K562 (cell line): ENCODE data around the gene CEP192. TPM values are rescaled to one million over a fixed set of nuclear protein-coding genes. Genes with fewer than 3 reads are reported as not detected.

Source experiments
- ATAC-seq: fragments of 200-7000 bp; cut with Tn5 transposase; 3 replicates; pipeline ENCODE4 v1.9.1; 2020; ENCODE audit warnings: moderate library complexity
- BruUV-seq: library from RNA; stranded (reverse); fragments of 400-500 nt; replicated peaks from 2 replicates; lab custom pipeline; 2021; lab: Mats Ljungman, UMichigan
- CTCF ChIA-PET: fragments of 300-600 bp; formaldehyde crosslinking; extraction: SDS; loops from one replicate; lab custom pipeline; 2021; ENCODE audit warnings: low intra/inter-chr PET ratio; lab: Yijun Ruan, JAX
- POLR2A ChIA-PET: fragments of 300-600, 350-650 bp; sonication (Branson Sonifier 250); formaldehyde crosslinking; extraction: SDS; loops from one replicate; lab custom pipeline; 2021; ENCODE audit warnings: antibody characterized with exemption, inconsistent platforms; lab: Yijun Ruan, JAX
- DNase-seq, 4 experiments: peaks; one replicate each; pipeline versions ENCODE4 v3.0.0 to v3.0.0-alpha.2; 2011 to 2018; ENCODE audit warnings: low spot score in 3 of 4, mixed read lengths in 3 of 4; ENCODE audit errors: extremely low read depth in 1 of 4
- FAIRE-seq: peaks from 2 replicates; lab custom pipeline; 2011; peaks lifted over from hg19 to GRCh38; lab: Jason Lieb, UNC
- H2AFZ ChIP-seq: 2 replicates; pipeline ENCODE4 v1.6.0; 2011; ENCODE audit warnings: low read depth, low read length, control low read depth, inconsistent platforms
- H3K27ac ChIP-seq: fragments of 200-600 bp; 3 replicates; pipeline ENCODE4 v1.8.0; 2011; ENCODE audit warnings: low read depth, mild to moderate bottlenecking, control low read depth, inconsistent platforms, low read length, moderate library complexity, mixed read lengths; ENCODE audit errors: extremely low read depth
- H3K27me3 ChIP-seq, 2 experiments: fragments of 300-600 bp in 1 of 2; 2 replicates in 1 of 2; 3 replicates in 1 of 2; pipeline versions ENCODE4 v1.6.0 to v1.8.0; 2011; ENCODE audit warnings: inconsistent platforms in 2 of 2, low read length in 2 of 2, mild to moderate bottlenecking in 1 of 2, mixed read lengths in 1 of 2, moderate library complexity in 1 of 2; ENCODE audit not compliant: control insufficient read depth in 2 of 2, insufficient read depth in 2 of 2
- H3K36me3 ChIP-seq: fragments of 300-600 bp; 3 replicates; pipeline ENCODE4 v1.8.0; 2011; ENCODE audit warnings: mild to moderate bottlenecking, low read length, inconsistent platforms; ENCODE audit not compliant: control insufficient read depth, insufficient read depth
- H3K4me1 ChIP-seq, 2 experiments: fragments of 200-600 bp in 1 of 2; replicated peaks in 1 of 2; 2 replicates in 1 of 2; 3 replicates in 1 of 2; pipeline versions ENCODE4 v1.5.1 to v1.8.0; 2011; ENCODE audit warnings: inconsistent platforms in 2 of 2, low read length in 2 of 2, mild to moderate bottlenecking in 1 of 2, mixed read lengths in 1 of 2, moderate library complexity in 1 of 2; ENCODE audit not compliant: control insufficient read depth in 2 of 2, insufficient read depth in 2 of 2
- H3K4me2 ChIP-seq: 2 replicates; pipeline ENCODE4 v1.6.1; 2011; ENCODE audit warnings: low read length, control low read depth, inconsistent platforms, mixed read lengths; ENCODE audit not compliant: insufficient read depth
- H3K4me3 ChIP-seq: fragments of 200-600 bp; sonication (generic), shearing (Covaris generic); 2 replicates; pipeline ENCODE4 v1.5.1; 2016; ENCODE audit warnings: control low read depth, inconsistent platforms
- H3K79me2 ChIP-seq: fragments of 200-600 bp; 3 replicates; pipeline ENCODE4 v1.8.0; 2011; ENCODE audit warnings: low read length, inconsistent platforms; ENCODE audit not compliant: control insufficient read depth, insufficient read depth
- H3K9ac ChIP-seq, 2 experiments: 2 replicates each; pipeline versions ENCODE4 v1.6.0 to v1.6.1; 2011; ENCODE audit warnings: low read depth in 2 of 2, low read length in 2 of 2, control low read depth in 1 of 2, inconsistent platforms in 1 of 2, mild to moderate bottlenecking in 1 of 2, mixed read lengths in 1 of 2; ENCODE audit not compliant: insufficient read depth in 1 of 2
- H3K9me1 ChIP-seq: one replicate; pipeline ENCODE4 v1.6.0; 2011; ENCODE audit warnings: inconsistent platforms, mild to moderate bottlenecking, low read length, moderate library complexity; ENCODE audit not compliant: control insufficient read depth, insufficient read depth
- H3K9me3 ChIP-seq: replicated peaks from 2 replicates; pipeline ENCODE4 v1.5.1; 2011; ENCODE audit warnings: low read depth, low read length, inconsistent platforms; ENCODE audit not compliant: control insufficient read depth, insufficient read depth
- H4K20me1 ChIP-seq: replicated peaks from 2 replicates; pipeline ENCODE4 v1.6.1; 2011; ENCODE audit warnings: low read length, inconsistent platforms, mixed read lengths; ENCODE audit not compliant: control insufficient read depth, insufficient read depth
- CXXC5 ChIP-seq: fragments of 250-450 bp; sonication (Bioruptor Pico); IDR thresholded peaks from 2 replicates; pipeline ENCODE4 v1.8.0; 2022; ENCODE audit warnings: inconsistent platforms, mild to moderate bottlenecking, moderate library complexity
- DACH1 ChIP-seq: fragments of 450-650 bp; IDR thresholded peaks from 2 replicates; pipeline ENCODE4 v1.6.1; 2018; ENCODE audit not compliant: partially characterized antibody
- E2F3 ChIP-seq: fragments of 250-450 bp; sonication (Bioruptor Pico); IDR thresholded peaks from 2 replicates; pipeline ENCODE4 v1.4.0; 2020; ENCODE audit warnings: mild to moderate bottlenecking
- JUN ChIP-seq, 2 experiments: sonication (generic) in 1 of 2; formaldehyde crosslinking in 1 of 2; IDR thresholded peaks; 2 replicates each; pipeline versions ENCODE4 v1.6.1 to v1.8.0; 2012 to 2022; ENCODE audit warnings: borderline replicate concordance in 2 of 2, mild to moderate bottlenecking in 2 of 2, improper control_type of control experiment in 1 of 2, low read depth in 1 of 2, low read length in 1 of 2, missing genetic modification reagents in 1 of 2
- MEIS2 ChIP-seq: fragments of 450-650 bp; IDR thresholded peaks from 2 replicates; pipeline ENCODE4 v1.6.1; 2014; ENCODE audit warnings: mild to moderate bottlenecking; ENCODE audit not compliant: partially characterized antibody
- MXI1 ChIP-seq: IDR thresholded peaks from 2 replicates; pipeline ENCODE4 v1.6.1; 2011; ENCODE audit warnings: low read depth, mild to moderate bottlenecking, improper control_type of control experiment, low read length
- MYC ChIP-seq, 2 experiments: fragments of 250-450 bp in 1 of 2; sonication (Bioruptor Pico) in 1 of 2; IDR thresholded peaks; 2 replicates each; pipeline versions ENCODE4 v1.5.1 to v1.6.1; 2012 to 2021; ENCODE audit warnings: low read depth in 2 of 2, borderline replicate concordance in 1 of 2, improper control_type of control experiment in 1 of 2, low read length in 1 of 2, mild to moderate bottlenecking in 1 of 2, moderate library complexity in 1 of 2
- NCOA4 ChIP-seq: fragments of 450-650 bp; IDR thresholded peaks from 2 replicates; pipeline ENCODE4 v1.6.1; 2018; ENCODE audit warnings: mild to moderate bottlenecking; ENCODE audit not compliant: partially characterized antibody
- POLR2AphosphoS5 ChIP-seq: IDR thresholded peaks from 2 replicates; pipeline ENCODE4 v1.6.1; 2011; ENCODE audit warnings: mild to moderate bottlenecking, low read depth, low read length, moderate library complexity; ENCODE audit not compliant: control insufficient read depth, insufficient read depth
- SUPT5H ChIP-seq: fragments of 450-650 bp; IDR thresholded peaks from 2 replicates; pipeline ENCODE4 v1.6.1; 2016
- ZBTB1 ChIP-seq: sonication (generic); formaldehyde crosslinking; IDR thresholded peaks from 2 replicates; pipeline ENCODE4 v1.8.1; 2023; ENCODE audit warnings: missing genetic modification reagents, low read depth, mild to moderate bottlenecking, borderline replicate concordance
- ZBTB17 ChIP-seq: fragments of 450-650 bp; formaldehyde crosslinking; IDR thresholded peaks from 2 replicates; pipeline ENCODE4 v1.4.0; 2020; ENCODE audit warnings: mild to moderate bottlenecking
- ZNF324 ChIP-seq: fragments of 250-450 bp; sonication (Bioruptor Pico); IDR thresholded peaks from 2 replicates; pipeline ENCODE4 v1.4.0; 2020; ENCODE audit warnings: mild to moderate bottlenecking
- WGBS: fragments of 100-300 bp; shearing (Covaris generic); methylation state at CpG from one replicate; pipeline ENCODE4 v1.1.6; 2016; ENCODE audit warnings: low coverage, mixed read lengths; ENCODE audit not compliant: insufficient coverage; ENCODE audit errors: missing lambda C conversion rate; 5-methylcytosine and 5-hydroxymethylcytosine counted together
- in situ Hi-C: fragments of 300-500 bp; cut with MboI; formaldehyde crosslinking; loops from 4 replicates; pipeline ENCODE4 v1.15.0; 2018; ENCODE audit warnings: inconsistent platforms, mixed read lengths
- intact Hi-C: fragments of 100-400 bp; cut with micrococcal nuclease; formaldehyde crosslinking; loops from 2 replicates; pipeline ENCODE4 v1.14.2; 2022
- polyA plus RNA-seq, 8 experiments: library from polyadenylated mRNA; depleted of rRNA in 4 of 8; stranded (reverse) in 5 of 8; unstranded in 3 of 8; fragments of >200 nt; fragmentation: Nextera tagmentation in 2 of 8; fragmentation: Illumina TruSeq in 1 of 8; extraction: Ambion mirVana in 2 of 8; extraction: Trizol in 1 of 8; gene quantifications; 2 replicates each; pipeline versions ENCODE4 v1.2.1 to v1.2.3, GENCODE V29; 2011 to 2014; ENCODE audit warnings: inconsistent platforms in 1 of 8, missing spikeins in 1 of 8
- total RNA-seq, 7 experiments: library from RNA; depleted of rRNA in 6 of 7; stranded (reverse); fragments of >200 nt in 6 of 7; fragmentation: Illumina TruSeq in 2 of 7; extraction: Trizol in 2 of 7; gene quantifications; 2 replicates each; pipeline versions ENCODE4 v1.2.1 to v1.2.3, GENCODE V29; 2011 to 2021; ENCODE audit warnings: low replicate concordance in 1 of 7
- TF ChIP-seq, protein P1 (sequence below): fragments of 450-650 bp; IDR thresholded peaks from 2 replicates; pipeline ENCODE4 v1.6.1; 2014; ENCODE audit warnings: low read depth, mild to moderate bottlenecking, moderate library complexity, borderline replicate concordance
- TF ChIP-seq, protein P2 (sequence below): IDR thresholded peaks from 2 replicates; pipeline ENCODE4 v1.6.1; 2011; ENCODE audit not compliant: insufficient read length; ENCODE audit errors: extremely low read depth
- TF ChIP-seq, protein P3 (sequence below), 2 experiments: fragments of 450-650 bp in 1 of 2; sonication (generic) in 1 of 2; formaldehyde crosslinking in 1 of 2; IDR thresholded peaks in 1 of 2; conservative IDR thresholded peaks in 1 of 2; 2 replicates each; pipeline versions ENCODE4 v1.6.1 to v1.8.1; 2016 to 2023; ENCODE audit warnings: mild to moderate bottlenecking in 2 of 2, moderate library complexity in 2 of 2, inconsistent platforms in 1 of 2, missing genetic modification reagents in 1 of 2

Gene CEP192
- total and polyA plus RNA-seq, 9 of the 15 experiments (the other 6 are each of a cell fraction or from before 2014, with no cell fraction given) = 14.4 to 54.4 (median 35.8) TPM

DNA sequence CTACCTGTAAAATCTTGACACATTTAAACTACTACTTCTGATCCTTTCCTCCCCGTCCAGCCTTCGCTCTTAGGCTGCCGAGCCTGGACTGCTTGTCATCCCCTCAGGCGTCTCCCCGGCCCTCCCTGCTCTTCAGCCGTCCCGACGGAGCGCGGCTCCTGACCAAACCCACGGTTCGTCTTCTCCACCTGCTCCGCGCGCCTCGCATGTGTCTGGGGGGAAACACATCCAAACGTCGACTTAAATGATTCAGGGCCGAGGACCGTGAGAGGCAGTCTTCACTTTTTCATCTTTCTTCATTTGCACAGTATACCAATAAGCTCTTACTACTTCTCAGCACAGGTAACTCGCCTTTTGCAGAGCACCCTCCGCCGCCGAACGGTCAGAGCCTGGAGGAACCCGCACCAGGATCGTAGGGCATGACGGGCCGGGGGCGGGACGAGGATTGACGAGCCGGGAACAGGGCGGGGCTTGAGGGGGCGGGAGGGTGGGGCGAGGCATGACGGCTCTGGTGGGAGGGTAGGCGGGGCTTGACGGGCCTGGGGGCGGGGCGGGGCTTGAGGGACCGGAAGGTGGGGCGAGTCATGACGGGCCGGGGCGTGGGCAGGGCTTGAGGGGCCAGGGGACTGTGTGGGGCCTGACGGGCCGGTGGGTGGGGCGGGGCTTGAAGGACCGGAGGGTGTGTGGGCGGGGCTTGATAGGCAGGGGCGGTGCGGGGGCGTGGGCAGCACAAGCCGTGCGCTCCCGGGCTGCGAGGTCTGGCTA, 43.7 kb upstream of the CEP192 start, which contains the start of gene SEH1L:
TSS of gene SEH1L (plus strand) at position 727 of the 765 bp plus-strand sequence. CDS start 111 bp downstream, outside the sequence.
- TSS peak; percentile 89 for BruUV-seq
- H3K79me2 ChIP-seq = peaks cover 63% of the 10 kb centered on the region
- no peaks in the 10 kb centered on the region for H4K20me1 ChIP-seq
- peak within 1 kb of the TSS; percentile 92 to 97 for H3K9ac ChIP-seq
- peaks cover 4% of the 10 kb centered on the region for H3K9me3 ChIP-seq
- WGBS = under 1% methylated on average over 36 of the region's 58 CpGs
- peaks cover 19 to 31% of the 10 kb centered on the region in 2 experiments; a peak in 4 of 5 replicates for H3K4me1 ChIP-seq
- FAIRE-seq (peak; percentile 55), ATAC-seq (peak; percentile 91), DNase-seq (peak; percentile 97 to 99 (median 99))
- no peaks in the 10 kb centered on the region for H3K27me3 ChIP-seq
- no peaks in the 10 kb centered on the region for H3K9me1 ChIP-seq
- H3K4me3 ChIP-seq = peak within 1 kb of the TSS; percentile 85
- intact Hi-C loops = loop anchor here (2.0 kb wide), 1 partner anchor 43 kb away; the partner anchor contains the start of gene CEP192
- in situ Hi-C loops = no loop called here
- H3K4me2 ChIP-seq = peak within 1 kb of the TSS; percentile 89
- H2AFZ ChIP-seq = peak within 1 kb of the TSS; percentile 95
- ChIA-PET CTCF (interaction anchor here (0.6 kb wide), 1 partner anchor 1215 kb away, joined by 4 read pairs; no protein-coding TSS in a partner anchor), POLR2A (interaction anchor here (0.6 to 1.7 kb wide), 3 partner anchors 15 to 669 kb away, joined by 3 to 8 read pairs (median 3); partner anchors contain the start of gene CEP192)
- H3K36me3 ChIP-seq = peaks cover 34% of the 10 kb centered on the region
- peak within 1 kb of the TSS; percentile 98 for H3K27ac ChIP-seq
- no peak for TF ChIP-seq ZNF324 (CRISPR knock-in tag)
- no peak for TF ChIP-seq E2F3 (CRISPR knock-in tag)
- peak; percentile 62 for TF ChIP-seq POLR2AphosphoS5
- TF ChIP-seq CXXC5 (CRISPR knock-in tag) = peak; percentile 17; the same call in 1 of the 2 replicates
- TF ChIP-seq MYC (IDR thresholded peaks at IDR 0.05; ENCODE audit: low read depth, low read length) = peak; percentile 71; the same call in 1 of the 2 replicates
- TF ChIP-seq MYC (CRISPR knock-in tag; IDR thresholded peaks at IDR 0.05; ENCODE audit: borderline replicate concordance, low read depth) = 0 out of 2 replicates have a peak, but pooled peaks have one; percentile 40
- TF ChIP-seq DACH1 = no peak
- no peak for TF ChIP-seq NCOA4
- TF ChIP-seq, protein P1, sequence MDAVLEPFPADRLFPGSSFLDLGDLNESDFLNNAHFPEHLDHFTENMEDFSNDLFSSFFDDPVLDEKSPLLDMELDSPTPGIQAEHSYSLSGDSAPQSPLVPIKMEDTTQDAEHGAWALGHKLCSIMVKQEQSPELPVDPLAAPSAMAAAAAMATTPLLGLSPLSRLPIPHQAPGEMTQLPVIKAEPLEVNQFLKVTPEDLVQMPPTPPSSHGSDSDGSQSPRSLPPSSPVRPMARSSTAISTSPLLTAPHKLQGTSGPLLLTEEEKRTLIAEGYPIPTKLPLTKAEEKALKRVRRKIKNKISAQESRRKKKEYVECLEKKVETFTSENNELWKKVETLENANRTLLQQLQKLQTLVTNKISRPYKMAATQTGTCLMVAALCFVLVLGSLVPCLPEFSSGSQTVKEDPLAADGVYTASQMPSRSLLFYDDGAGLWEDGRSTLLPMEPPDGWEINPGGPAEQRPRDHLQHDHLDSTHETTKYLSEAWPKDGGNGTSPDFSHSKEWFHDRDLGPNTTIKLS = peak; percentile 40; the same call in 1 of the 2 replicates
- peak; percentile 87 for TF ChIP-seq SUPT5H
- no peak for TF ChIP-seq JUN (IDR thresholded peaks at IDR 0.05; ENCODE audit: borderline replicate concordance, low read depth, low read length)
- TF ChIP-seq JUN (CRISPR knock-in tag; IDR thresholded peaks at IDR 0.05; ENCODE audit: borderline replicate concordance) = 0 out of 2 replicates have a peak, but pooled peaks have one; percentile 37
- TF ChIP-seq MXI1 = 0 out of 2 replicates have a peak, but pooled peaks have one; percentile 25
- TF ChIP-seq, protein P2, sequence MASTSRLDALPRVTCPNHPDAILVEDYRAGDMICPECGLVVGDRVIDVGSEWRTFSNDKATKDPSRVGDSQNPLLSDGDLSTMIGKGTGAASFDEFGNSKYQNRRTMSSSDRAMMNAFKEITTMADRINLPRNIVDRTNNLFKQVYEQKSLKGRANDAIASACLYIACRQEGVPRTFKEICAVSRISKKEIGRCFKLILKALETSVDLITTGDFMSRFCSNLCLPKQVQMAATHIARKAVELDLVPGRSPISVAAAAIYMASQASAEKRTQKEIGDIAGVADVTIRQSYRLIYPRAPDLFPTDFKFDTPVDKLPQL = no peak
- TF ChIP-seq MEIS2 = peak; percentile 19
- TF ChIP-seq ZBTB17 (CRISPR knock-in tag) = no peak
- peak; percentile 51; the same call in 1 of the 2 replicates for TF ChIP-seq ZBTB1 (CRISPR knock-in tag)
- TF ChIP-seq, protein P3, sequence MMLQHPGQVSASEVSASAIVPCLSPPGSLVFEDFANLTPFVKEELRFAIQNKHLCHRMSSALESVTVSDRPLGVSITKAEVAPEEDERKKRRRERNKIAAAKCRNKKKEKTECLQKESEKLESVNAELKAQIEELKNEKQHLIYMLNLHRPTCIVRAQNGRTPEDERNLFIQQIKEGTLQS (IDR thresholded peaks at IDR 0.05) = no peak
- TF ChIP-seq, protein P3 (CRISPR knock-in tag; conservative IDR thresholded peaks at IDR 0.05) = no peak
